SK-N-SH (cell line): ENCODE data around the gene TPPP.

Source experiments
- EP300 ChIP-seq, 2 experiments: IDR thresholded peaks; 2 replicates each; pipeline versions ENCODE4 v1.4.0 to v1.6.1; 2012; ENCODE audit warnings: borderline replicate concordance in 1 of 2, low read depth in 1 of 2, low read length in 1 of 2
- EZH2phosphoT487 ChIP-seq: fragments of 200-600 bp; sonication (generic); IDR thresholded peaks from 2 replicates; pipeline ENCODE4 v1.6.1; 2017; ENCODE audit warnings: low read depth, mixed run types, mild to moderate bottlenecking, antibody characterized with exemption, moderate library complexity, borderline replicate concordance
- FOXJ3 ChIP-seq: sonication (generic); formaldehyde crosslinking; IDR thresholded peaks from 2 replicates; pipeline ENCODE4 v1.5.1; 2020; ENCODE audit warnings: mild to moderate bottlenecking, missing genetic modification reagents
- NFIC ChIP-seq: IDR thresholded peaks from 2 replicates; pipeline ENCODE4 v1.4.0; 2012; ENCODE audit warnings: borderline replicate concordance
- NRF1 ChIP-seq: IDR thresholded peaks from 2 replicates; pipeline ENCODE4 v1.6.1; 2012; ENCODE audit warnings: low read depth, mild to moderate bottlenecking, low read length
- POLR2AphosphoS5 ChIP-seq: IDR thresholded peaks from 2 replicates; pipeline ENCODE4 v1.6.1; 2012; ENCODE audit warnings: low read depth, low read length
- RAD21 ChIP-seq: IDR thresholded peaks from 2 replicates; pipeline ENCODE4 v1.6.1; 2012; ENCODE audit warnings: mild to moderate bottlenecking, low read length
- RCOR1 ChIP-seq: fragments of 150-350 bp; IDR thresholded peaks from 2 replicates; pipeline ENCODE4 v1.6.1; 2017; ENCODE audit warnings: antibody characterized with exemption, low read length
- TAF1 ChIP-seq: IDR thresholded peaks from 2 replicates; pipeline ENCODE4 v1.6.1; 2012; ENCODE audit warnings: low read depth, mild to moderate bottlenecking, low read length, moderate library complexity, borderline replicate concordance
- TEAD4 ChIP-seq: IDR thresholded peaks from 2 replicates; pipeline ENCODE4 v1.4.0; 2012; ENCODE audit warnings: mild to moderate bottlenecking, borderline replicate concordance; ENCODE audit not compliant: insufficient read depth
- TF ChIP-seq, protein P1 (sequence below): fragments of 200-600 bp; sonication (generic); IDR thresholded peaks from 2 replicates; pipeline ENCODE4 v1.6.1; 2017; ENCODE audit warnings: antibody characterized with exemption, mild to moderate bottlenecking, moderate library complexity
- TF ChIP-seq, protein P2 (sequence below): IDR thresholded peaks from 2 replicates; pipeline ENCODE4 v1.6.1; 2012; ENCODE audit warnings: mild to moderate bottlenecking, low read depth, low read length, moderate library complexity

DNA sequence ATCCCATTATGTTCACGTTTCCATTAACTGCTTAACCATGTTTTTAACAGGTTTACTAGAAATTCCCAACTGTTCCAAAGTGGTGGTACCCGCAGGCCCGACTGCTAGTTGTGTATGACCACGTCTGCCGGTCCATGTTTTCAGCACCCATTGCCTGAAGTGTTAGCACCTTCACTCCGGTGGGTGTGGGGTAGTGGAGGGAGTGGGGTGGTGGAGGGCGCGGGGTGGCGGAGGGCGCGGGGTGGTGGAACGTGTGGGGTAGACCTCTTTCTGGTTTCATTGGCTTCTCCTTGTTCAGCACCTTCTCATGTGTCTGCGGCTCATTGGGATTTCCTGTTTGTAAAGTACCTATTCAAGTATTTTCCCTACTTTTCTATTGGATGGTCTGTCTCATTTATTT is 37.7 kb downstream of the TPPP start:
- TF ChIP-seq FOXJ3 (no peak), EZH2phosphoT487 (no peak), POLR2AphosphoS5 (no peak), NFIC (no peak), RAD21 (no peak), EP300 (IDR thresholded peaks at IDR 0.05; ENCODE audit: borderline replicate concordance in 1 of 2, low read depth in 1 of 2, low read length in 1 of 2) (no peak), RCOR1 (no peak), TEAD4 (no peak), TAF1 (no peak), NRF1 (no peak)
- TF ChIP-seq, protein P1, sequence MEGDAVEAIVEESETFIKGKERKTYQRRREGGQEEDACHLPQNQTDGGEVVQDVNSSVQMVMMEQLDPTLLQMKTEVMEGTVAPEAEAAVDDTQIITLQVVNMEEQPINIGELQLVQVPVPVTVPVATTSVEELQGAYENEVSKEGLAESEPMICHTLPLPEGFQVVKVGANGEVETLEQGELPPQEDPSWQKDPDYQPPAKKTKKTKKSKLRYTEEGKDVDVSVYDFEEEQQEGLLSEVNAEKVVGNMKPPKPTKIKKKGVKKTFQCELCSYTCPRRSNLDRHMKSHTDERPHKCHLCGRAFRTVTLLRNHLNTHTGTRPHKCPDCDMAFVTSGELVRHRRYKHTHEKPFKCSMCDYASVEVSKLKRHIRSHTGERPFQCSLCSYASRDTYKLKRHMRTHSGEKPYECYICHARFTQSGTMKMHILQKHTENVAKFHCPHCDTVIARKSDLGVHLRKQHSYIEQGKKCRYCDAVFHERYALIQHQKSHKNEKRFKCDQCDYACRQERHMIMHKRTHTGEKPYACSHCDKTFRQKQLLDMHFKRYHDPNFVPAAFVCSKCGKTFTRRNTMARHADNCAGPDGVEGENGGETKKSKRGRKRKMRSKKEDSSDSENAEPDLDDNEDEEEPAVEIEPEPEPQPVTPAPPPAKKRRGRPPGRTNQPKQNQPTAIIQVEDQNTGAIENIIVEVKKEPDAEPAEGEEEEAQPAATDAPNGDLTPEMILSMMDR = no peak
- TF ChIP-seq, protein P2, sequence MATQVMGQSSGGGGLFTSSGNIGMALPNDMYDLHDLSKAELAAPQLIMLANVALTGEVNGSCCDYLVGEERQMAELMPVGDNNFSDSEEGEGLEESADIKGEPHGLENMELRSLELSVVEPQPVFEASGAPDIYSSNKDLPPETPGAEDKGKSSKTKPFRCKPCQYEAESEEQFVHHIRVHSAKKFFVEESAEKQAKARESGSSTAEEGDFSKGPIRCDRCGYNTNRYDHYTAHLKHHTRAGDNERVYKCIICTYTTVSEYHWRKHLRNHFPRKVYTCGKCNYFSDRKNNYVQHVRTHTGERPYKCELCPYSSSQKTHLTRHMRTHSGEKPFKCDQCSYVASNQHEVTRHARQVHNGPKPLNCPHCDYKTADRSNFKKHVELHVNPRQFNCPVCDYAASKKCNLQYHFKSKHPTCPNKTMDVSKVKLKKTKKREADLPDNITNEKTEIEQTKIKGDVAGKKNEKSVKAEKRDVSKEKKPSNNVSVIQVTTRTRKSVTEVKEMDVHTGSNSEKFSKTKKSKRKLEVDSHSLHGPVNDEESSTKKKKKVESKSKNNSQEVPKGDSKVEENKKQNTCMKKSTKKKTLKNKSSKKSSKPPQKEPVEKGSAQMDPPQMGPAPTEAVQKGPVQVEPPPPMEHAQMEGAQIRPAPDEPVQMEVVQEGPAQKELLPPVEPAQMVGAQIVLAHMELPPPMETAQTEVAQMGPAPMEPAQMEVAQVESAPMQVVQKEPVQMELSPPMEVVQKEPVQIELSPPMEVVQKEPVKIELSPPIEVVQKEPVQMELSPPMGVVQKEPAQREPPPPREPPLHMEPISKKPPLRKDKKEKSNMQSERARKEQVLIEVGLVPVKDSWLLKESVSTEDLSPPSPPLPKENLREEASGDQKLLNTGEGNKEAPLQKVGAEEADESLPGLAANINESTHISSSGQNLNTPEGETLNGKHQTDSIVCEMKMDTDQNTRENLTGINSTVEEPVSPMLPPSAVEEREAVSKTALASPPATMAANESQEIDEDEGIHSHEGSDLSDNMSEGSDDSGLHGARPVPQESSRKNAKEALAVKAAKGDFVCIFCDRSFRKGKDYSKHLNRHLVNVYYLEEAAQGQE = no peak
